ENCODE measurements around the gene TNFRSF6B.

DNA sequence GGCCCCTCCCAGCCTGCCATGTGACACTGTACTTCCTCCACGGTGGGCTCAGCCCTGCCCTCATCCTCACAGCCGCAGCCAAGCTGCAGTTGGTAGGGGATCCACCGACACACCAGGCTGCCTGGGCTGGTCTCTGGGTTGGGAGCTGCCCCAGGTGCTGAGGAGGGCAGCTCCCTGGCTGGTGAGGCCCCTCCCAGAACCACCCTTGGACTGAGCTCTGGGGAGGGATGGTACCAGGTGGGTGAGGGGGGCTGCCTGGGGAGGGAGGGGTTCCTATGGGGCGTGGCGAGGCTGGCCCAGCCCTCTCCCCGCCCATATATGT lies 185 bp upstream of the TNFRSF6B start:
- TF ChIP-seq POLR2A (IDR thresholded peaks at IDR 0.05; ENCODE audit: low read depth, low read length) = no peak
- TF ChIP-seq, protein P1, sequence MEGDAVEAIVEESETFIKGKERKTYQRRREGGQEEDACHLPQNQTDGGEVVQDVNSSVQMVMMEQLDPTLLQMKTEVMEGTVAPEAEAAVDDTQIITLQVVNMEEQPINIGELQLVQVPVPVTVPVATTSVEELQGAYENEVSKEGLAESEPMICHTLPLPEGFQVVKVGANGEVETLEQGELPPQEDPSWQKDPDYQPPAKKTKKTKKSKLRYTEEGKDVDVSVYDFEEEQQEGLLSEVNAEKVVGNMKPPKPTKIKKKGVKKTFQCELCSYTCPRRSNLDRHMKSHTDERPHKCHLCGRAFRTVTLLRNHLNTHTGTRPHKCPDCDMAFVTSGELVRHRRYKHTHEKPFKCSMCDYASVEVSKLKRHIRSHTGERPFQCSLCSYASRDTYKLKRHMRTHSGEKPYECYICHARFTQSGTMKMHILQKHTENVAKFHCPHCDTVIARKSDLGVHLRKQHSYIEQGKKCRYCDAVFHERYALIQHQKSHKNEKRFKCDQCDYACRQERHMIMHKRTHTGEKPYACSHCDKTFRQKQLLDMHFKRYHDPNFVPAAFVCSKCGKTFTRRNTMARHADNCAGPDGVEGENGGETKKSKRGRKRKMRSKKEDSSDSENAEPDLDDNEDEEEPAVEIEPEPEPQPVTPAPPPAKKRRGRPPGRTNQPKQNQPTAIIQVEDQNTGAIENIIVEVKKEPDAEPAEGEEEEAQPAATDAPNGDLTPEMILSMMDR (IDR thresholded peaks at IDR 0.05; ENCODE audit: extremely low read depth in 1 of 2, insufficient read depth in 1 of 2, low read depth in 1 of 2, low read length in 2 of 2) = no peak
- no peak for TF ChIP-seq EZH2 (IDR thresholded peaks at IDR 0.05; ENCODE audit: borderline replicate concordance, low read depth, low read length, severe bottlenecking)
- no peak for TF ChIP-seq MYC (IDR thresholded peaks at IDR 0.05; ENCODE audit: low read depth, low read length)
- TF ChIP-seq POLR2AphosphoS5 (IDR thresholded peaks at IDR 0.05; ENCODE audit: insufficient read depth, low read depth, low read length) = no peak
- TF ChIP-seq GATA2 (IDR thresholded peaks at IDR 0.05; ENCODE audit: insufficient read depth, insufficient read length, low read depth, low read length) = no peak
- TF ChIP-seq, protein P2, sequence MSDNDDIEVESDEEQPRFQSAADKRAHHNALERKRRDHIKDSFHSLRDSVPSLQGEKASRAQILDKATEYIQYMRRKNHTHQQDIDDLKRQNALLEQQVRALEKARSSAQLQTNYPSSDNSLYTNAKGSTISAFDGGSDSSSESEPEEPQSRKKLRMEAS (IDR thresholded peaks at IDR 0.05; ENCODE audit: insufficient read depth, insufficient read length) = no peak
